Upper lobe of left lung (tissue), 6 donors: ENCODE data around the gene CTBP2. TPM values are rescaled to one million over a fixed set of nuclear protein-coding genes. Genes with fewer than 3 reads are reported as not detected.

Source experiments
- ATAC-seq, 2 donors: fragments of 200-7000 bp; cut with Tn5 transposase; one replicate each; pipeline ENCODE4 v1.9.1; 2022; ENCODE audit warnings: mild to moderate bottlenecking in 2 of 2, moderate library complexity in 2 of 2; ENCODE audit not compliant: low FRiP score in 2 of 2
- DNase-seq, 2 donors: peaks; one replicate each; pipeline ENCODE4 v3.0.0-alpha.2; 2019 to 2020
- H3K27ac ChIP-seq, 4 donors: fragments of 200-600 bp; sonication (generic); one replicate each; pipeline ENCODE4 v1.5.1; 2016 to 2019
- H3K27me3 ChIP-seq, 4 donors: fragments of 200-600 bp; sonication (generic); one replicate each; pipeline ENCODE4 v1.5.1; 2017 to 2019
- H3K36me3 ChIP-seq, 4 donors: fragments of 200-600 bp; sonication (generic); one replicate each; pipeline ENCODE4 v1.5.1; 2016 to 2019
- H3K4me1 ChIP-seq, 4 donors: fragments of 200-600 bp; sonication (generic); one replicate each; pipeline ENCODE4 v1.5.1; 2018 to 2019
- H3K4me3 ChIP-seq, 4 donors: fragments of 200-600 bp; sonication (generic); one replicate each; pipeline ENCODE4 v1.5.1; 2017 to 2019; ENCODE audit warnings: mild to moderate bottlenecking in 2 of 4, moderate library complexity in 1 of 4
- H3K9me3 ChIP-seq, 4 donors: fragments of 200-600 bp; sonication (generic); one replicate each; pipeline ENCODE4 v1.5.1; 2018 to 2019
- EP300 ChIP-seq, 4 donors: sonication (generic); formaldehyde crosslinking; IDR thresholded peaks; one replicate each; pipeline ENCODE4 v1.5.1; 2017; ENCODE audit warnings: antibody characterized with exemption in 4 of 4, control low read depth in 2 of 4
- POLR2A ChIP-seq, 4 donors: fragments of 450-650 bp; IDR thresholded peaks; one replicate each; pipeline ENCODE4 v1.5.1; 2016 to 2017; ENCODE audit warnings: antibody characterized with exemption in 4 of 4, mild to moderate bottlenecking in 2 of 4
- POLR2AphosphoS5 ChIP-seq, 2 donors: sonication (generic); formaldehyde crosslinking; IDR thresholded peaks; one replicate each; pipeline ENCODE4 v1.5.1; 2017; ENCODE audit warnings: antibody characterized with exemption in 2 of 2
- WGBS, 2 donors: methylation state at CpG; one replicate each; pipeline ENCODE4 v1.1.5; 2017 to 2018; 5-methylcytosine and 5-hydroxymethylcytosine counted together
- small RNA-seq, 4 donors: library from RNA; depleted of rRNA; stranded (forward); fragments of <200 nt; gene quantifications; one replicate each; pipeline ENCODE3, GENCODE V24; 2016
- total RNA-seq, 6 donors: library from RNA; depleted of rRNA in 4 of 6; stranded (reverse); fragments of >200 nt in 4 of 6; gene quantifications; one replicate each; pipeline versions ENCODE4 v1.1.0 to v1.2.1, GENCODE V29; 2016 to 2021
- TF ChIP-seq, protein P1 (sequence below), 6 experiments: fragments of 450-650 bp in 4 of 6; fragments of 200-600 bp in 2 of 6; sonication (generic) in 2 of 6; IDR thresholded peaks; one replicate each; pipeline ENCODE4 v1.5.1; 2016 to 2019; ENCODE audit warnings: antibody characterized with exemption in 6 of 6
- donor health status: DM: no; HTN: no; CAD: no; lungs with moderate emphysema.
- donor health status: DM: no; HTN: yes; CAD: no; lungs with severe emphysema.

Gene CTBP2
- total RNA-seq, 6 donors from 2014 or later = 47.1 to 82.5 (median 59.7) TPM

DNA sequence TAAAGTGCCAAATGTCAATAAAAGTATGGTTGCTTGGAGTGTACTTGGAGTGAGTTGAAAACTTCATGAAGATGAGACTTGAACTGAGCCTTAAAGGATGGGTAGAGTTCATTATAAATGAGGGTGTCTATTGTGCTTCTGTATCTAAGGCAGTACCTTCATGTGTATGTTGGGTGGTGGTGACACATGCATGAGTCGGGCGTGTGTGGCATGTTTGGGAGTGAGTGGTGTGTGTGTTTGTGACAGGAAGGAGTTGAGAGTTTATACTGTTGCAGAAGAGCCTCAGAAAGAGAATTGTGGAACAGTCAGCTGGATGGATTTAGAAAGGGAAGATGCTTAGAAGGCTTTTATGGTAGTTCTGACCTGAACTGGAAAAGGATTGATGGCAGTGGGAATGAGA, 224.4 kb downstream of the CTBP2 start:
- TF ChIP-seq POLR2AphosphoS5 (IDR thresholded peaks at IDR 0.05) = no peak
- no peak for TF ChIP-seq POLR2A (IDR thresholded peaks at IDR 0.05)
- no peak for TF ChIP-seq EP300 (IDR thresholded peaks at IDR 0.05)
- TF ChIP-seq, protein P1, sequence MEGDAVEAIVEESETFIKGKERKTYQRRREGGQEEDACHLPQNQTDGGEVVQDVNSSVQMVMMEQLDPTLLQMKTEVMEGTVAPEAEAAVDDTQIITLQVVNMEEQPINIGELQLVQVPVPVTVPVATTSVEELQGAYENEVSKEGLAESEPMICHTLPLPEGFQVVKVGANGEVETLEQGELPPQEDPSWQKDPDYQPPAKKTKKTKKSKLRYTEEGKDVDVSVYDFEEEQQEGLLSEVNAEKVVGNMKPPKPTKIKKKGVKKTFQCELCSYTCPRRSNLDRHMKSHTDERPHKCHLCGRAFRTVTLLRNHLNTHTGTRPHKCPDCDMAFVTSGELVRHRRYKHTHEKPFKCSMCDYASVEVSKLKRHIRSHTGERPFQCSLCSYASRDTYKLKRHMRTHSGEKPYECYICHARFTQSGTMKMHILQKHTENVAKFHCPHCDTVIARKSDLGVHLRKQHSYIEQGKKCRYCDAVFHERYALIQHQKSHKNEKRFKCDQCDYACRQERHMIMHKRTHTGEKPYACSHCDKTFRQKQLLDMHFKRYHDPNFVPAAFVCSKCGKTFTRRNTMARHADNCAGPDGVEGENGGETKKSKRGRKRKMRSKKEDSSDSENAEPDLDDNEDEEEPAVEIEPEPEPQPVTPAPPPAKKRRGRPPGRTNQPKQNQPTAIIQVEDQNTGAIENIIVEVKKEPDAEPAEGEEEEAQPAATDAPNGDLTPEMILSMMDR (IDR thresholded peaks at IDR 0.05) = no peak
- H3K4me1 ChIP-seq = peaks cover 6 to 14% (median 11%) of the 10 kb centered on the region in 4 donors
- H3K36me3 ChIP-seq = no peaks in the 10 kb centered on the region
- H3K4me3 ChIP-seq = no peak overlapping the region
- H3K9me3 ChIP-seq = no peaks in the 10 kb centered on the region
- ATAC-seq = no peak
- no peak for DNase-seq
- no peaks in the 10 kb centered on the region for H3K27me3 ChIP-seq
- H3K27ac ChIP-seq = no peak overlapping the region
- WGBS, 2 donors = 83% methylated on average over 2 of the region's 2 CpGs

Small RNAs within 50 kb of the gene (small RNA-seq; reads per million reads assigned to genes)
- gene MIR4296 (0 reads per million in 4 donors), gene MRPS21P6 (0 reads per million in 4 donors)

Other genes with a start within 250 kb of the CTBP2 start
- 10 to 100 TPM; 14.6 to 35.4 (median 17.1) TPM for gene ZRANB1, start 218.4 kb downstream of the CTBP2 start, total RNA-seq